NCI-H524 treated with DMSO at 0.1 percent for 48 hours (cell line): ENCODE measurements around the gene SLC38A11.

Experiments used
- DNase-seq: peaks from one replicate; lab custom pipeline; 2025; lab: John Stamatoyannopoulos, UW

Gene SLC38A11

DNA sequence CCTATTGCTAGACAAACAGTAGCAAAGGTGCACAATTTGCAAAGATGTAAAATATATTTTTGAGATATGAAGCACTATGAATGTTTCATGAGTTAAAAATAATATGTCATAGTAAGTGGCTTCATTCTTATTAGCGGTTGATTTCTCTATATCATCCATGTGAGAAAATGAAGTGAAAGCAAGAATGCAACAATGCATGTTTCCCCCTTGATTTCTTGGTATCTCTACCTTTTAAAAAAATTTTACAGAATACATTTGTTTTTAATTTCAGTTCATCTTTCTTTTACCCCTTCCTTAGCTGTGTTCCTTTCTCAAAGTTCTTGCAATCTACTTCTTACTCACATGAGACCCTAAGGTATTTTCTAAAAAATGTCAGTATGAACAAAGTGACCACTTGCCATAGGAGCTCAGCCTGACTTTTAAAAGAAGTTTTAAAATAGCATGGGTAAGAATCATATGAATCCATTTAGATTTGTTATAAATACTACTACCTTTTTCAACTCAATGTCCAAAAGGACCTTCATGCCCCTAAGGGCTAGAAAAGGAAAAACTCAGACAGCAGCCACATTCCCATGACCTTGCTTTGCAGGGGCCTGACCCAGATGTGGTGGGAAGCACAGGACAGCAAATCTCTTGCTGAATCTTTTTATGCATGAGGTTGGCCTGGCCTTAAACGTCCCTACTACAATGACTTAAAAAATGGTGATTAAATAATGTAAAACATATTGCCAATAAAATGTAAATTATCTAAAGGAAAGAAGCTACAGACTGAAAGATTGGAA is 14.8 kb upstream of the SLC38A11 start:
- no peak for DNase-seq

DNA sequence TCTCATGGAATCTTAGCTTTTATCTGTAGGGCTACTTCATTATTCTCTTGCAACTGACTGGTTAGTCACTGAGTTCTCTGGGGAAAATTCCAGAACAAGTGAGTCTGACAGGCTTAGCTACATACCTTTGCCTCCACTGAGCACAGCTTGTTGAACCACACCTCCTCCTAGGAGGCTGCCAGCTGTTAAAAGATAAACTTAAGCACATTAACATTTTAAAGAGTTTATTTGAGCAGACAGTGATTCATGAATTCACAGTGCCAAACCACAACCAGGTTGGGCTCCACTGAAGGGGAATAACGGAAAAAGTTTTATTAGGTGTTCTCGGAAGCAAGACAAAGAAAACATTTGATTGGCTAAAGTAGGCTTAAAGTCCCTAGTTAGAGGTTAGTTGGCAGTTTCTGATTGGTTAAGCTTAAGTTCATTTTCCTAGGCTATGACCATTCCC is 12.5 kb upstream of the SLC38A11 start:
- no peak for DNase-seq

DNA sequence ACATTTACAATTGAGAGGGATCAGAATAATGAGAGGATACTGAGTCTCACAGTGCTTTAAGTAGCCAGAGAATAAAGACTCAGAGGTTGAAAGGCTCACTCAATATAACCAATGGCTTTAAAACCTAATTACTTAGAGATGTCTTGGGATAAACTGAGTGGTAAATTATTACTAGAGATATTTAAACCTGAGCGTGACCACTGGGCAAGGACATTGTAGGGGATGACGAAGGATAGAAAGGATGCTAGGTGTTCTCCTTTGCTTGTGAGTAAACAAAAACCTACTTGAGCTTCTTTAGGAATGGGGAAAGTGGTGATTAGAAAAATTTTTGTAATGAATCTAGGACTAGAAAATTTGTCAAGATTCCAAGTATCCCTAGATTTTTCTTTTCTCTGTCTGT is 12.0 kb upstream of the SLC38A11 start:
- DNase-seq = no peak

DNA sequence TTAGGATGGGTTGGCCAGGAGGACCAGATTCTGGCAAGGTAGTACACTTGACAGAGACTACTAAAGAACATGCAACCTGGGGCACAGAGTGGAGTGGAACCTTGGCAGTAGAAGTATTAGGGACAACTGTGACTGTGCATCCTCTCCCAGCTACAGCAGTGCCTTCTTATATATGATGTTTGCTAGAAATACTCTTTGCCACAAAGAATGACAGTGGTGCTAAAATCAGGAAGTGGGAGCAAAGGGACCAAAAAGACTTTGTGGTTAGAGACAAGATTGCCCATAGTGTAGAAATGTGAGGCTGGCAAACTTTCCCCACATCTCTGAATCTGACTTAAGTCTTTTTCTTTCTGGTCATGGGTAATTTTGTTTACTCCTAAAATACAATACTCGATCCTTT is 9.4 kb upstream of the SLC38A11 start:
- no peak for DNase-seq

DNA sequence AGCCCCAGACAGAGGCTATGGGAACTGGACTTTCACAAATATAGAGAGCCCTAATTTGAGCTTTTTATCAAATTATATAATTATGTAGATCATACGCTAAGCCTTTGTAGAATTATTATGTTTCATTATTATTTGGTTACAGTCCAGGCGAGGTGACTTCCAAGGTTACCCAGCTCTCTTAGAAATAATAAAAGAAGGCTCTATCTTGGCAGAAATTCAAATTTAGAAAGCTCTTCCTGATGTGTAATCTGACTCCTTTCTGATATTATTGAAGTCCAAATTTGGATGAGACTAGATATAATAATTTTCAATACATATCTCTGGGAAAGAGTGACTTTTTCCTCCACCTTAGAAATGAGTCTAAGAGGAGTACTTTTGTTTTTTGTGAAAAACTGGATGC is 4.8 kb upstream of the SLC38A11 start:
- no peak for DNase-seq

DNA sequence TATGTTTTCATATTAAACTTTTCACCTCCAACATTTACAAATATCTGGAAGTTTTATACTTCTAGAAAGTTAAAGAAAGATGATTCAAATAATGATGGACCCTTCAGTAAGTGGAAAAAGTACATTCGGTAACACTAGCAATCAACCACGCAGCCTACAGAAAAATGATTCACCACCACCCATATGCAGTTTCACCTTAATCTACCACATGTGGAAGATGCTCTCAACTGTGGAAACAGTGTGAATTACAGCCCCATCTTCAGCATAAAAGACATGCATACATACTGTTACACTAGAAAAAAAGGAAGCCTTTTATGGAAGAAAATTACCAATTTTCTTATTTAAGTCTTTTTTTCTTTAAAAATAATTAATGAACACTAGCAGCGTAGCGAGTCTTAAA is 1.1 kb downstream of the SLC38A11 start:
- DNase-seq = no peak

DNA sequence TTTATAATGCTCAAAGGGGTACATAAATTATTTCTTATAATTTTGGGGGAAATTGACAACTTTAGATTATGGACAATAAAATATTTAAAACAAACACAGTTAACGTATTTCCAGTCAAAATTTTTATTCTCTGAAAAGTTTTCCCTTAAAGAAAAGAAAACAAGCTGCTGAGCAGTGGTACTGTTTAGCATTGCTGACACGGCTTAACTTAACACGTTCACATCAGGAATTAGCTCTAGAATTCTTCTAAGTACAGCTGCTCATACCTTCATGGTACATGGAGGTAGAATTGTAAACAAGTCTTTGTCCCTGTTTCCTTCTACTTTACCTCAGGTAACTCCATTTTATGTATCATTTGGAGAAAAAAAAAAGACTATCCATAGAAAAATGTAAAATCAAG is 2.0 kb downstream of the SLC38A11 start:
- no peak for DNase-seq

DNA sequence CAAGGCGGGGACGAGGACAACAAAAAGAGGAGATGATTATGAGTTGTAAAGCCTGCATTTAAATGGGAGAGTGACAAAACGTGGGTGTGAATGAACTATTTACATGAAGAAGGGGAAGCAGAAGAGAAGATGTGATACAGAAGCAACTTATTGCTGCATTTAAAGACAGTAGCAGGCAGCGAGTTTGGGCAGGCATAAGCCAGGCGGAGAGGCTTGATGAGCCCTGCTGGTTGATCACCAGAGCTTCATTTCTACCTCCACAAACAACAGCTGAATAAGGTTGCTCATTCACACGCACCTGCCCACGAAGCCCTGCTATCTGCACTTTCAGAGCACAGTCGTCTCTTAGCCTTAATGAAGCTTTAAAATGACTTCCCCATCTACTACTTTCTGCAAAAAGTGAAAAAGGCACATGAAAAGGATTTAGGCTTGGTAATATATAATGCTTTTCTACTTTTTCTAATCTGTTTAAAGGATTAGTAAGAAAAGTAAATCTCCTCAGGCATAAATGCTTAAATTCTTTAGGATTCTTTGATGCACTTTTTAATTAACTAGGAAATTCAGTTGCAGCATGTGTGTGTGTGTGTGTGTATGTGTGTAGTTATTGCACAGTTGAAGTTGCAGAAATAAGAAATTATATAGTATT is 3.1 kb downstream of the SLC38A11 start:
- no peak for DNase-seq

DNA sequence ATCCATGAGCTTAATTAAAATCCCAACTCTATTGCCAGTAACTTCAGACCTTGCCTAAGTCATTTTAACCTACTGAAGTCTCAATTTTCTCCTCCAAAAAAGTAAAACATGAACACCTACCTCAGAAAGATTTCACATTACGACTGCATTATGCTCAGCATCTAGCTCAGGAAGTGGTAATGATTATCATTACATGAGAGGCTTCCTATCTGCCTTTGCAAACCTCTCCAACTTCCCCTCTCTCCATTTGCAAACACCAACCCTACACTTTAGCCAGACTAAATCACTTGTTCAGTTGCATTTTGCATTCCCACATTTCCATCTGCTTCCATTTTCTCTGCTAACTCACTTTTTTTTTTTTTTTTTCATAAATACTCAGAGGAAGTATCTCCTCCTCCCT is 6.8 kb downstream of the SLC38A11 start:
- DNase-seq = no peak

DNA sequence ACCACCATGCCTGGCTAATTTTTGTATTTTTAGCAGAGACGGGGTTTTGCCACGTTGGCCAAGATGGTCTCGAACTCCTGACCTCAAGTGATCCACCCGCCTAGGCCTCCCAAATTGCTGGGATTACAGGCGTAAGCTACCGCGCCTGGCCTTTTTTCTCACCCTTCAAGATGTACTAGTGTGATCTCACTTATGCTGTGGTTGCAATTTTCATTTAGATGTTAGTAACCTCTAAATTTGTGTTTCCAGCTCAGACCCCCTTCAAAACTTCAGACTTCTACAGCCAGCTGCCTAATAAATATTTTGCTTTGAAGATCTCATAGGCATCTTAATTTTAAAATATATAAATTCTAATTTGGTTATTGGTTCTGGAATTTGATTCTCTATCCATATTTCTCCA is 8.0 kb downstream of the SLC38A11 start:
- DNase-seq = no peak

DNA sequence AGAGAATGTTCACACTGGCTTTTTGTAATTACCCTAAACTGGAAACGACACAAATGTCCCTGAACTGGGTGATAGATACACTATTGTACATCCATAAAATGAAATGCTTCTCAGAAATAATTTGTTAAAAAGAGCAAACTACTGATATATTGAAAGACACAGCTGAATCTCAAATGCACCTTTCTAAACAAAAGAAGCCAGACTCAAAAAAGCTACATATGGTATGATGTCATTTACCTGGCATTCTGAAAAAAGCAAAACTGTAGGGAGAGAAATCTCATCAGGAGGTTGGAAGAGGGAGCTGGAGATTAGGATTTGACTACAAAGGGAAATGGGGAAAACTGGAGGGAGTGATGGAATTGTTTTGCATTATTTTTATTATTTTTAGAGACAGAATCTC is 12.0 kb downstream of the SLC38A11 start:
- DNase-seq = no peak

DNA sequence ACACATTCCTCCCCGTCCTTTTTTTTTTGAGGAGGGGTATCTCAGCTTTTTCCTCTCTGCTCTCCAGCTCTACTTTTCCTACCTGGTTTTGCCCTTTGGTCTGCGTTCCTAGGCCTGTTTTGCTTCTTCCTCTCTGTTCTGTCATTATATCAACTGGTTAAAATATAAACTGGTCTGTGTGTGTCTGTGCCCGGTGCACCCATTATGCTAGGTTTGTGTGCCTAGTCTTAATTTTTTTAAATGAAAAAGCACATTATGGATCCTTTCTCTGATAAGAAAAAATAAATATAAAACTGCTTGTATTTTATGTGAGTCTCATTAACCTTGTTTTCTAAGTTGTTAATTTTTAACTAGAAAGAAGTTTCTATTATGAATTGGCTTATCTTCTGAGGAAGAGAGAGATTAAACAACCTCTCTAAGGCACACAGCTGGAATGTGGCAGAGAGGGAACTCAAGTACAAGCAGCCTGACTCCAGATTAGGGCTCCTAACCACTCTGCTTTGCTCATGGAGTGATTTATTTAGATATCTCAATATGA is 17.4 kb downstream of the SLC38A11 start:
- DNase-seq = peak; percentile 40

DNA sequence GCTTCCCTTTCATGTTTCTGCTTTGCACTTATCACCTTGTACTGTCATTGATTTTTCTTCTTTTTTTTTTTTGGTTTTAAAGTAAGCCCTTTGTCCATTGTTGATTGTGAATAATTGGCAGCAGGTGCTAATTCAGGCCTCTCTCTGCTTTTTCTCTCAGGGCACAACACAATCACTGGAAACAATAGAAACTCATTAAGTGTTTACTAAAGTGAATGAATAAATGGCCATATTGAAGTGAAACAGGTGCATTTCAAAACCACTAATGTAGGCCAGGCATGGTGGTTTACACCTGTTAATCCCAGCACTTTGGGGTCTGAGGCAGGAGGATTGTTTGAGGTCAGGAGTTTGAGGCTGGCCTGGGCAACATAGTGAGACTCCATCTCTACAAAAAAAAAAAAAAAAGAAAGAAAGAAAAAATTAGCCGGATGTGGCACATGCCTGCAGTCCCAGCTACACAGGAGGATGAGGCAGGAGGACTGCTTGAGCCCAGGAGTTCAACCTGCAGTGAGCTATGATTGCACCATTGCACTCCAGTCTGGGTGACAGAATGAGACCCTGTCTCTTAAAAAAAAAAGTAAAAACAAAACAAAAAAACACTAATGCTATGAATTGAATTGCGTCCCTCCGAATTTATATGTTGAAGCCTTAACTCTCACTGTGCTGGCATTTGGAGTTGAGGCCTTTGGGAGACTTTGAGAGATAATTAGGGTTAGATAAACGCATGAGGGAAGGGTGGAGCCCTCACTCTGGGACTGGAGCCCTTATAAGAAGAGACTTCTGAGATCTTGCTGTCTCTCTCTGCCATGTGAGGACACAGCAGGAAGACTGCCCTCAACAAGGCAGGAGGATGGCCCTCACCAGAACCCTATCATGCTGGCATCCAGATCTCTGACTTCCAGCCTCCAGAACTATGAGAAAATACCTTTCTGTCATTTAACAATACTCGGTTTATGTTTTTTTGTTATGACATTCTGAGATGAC is 19.9 kb downstream of the SLC38A11 start:
- DNase-seq = no peak

DNA sequence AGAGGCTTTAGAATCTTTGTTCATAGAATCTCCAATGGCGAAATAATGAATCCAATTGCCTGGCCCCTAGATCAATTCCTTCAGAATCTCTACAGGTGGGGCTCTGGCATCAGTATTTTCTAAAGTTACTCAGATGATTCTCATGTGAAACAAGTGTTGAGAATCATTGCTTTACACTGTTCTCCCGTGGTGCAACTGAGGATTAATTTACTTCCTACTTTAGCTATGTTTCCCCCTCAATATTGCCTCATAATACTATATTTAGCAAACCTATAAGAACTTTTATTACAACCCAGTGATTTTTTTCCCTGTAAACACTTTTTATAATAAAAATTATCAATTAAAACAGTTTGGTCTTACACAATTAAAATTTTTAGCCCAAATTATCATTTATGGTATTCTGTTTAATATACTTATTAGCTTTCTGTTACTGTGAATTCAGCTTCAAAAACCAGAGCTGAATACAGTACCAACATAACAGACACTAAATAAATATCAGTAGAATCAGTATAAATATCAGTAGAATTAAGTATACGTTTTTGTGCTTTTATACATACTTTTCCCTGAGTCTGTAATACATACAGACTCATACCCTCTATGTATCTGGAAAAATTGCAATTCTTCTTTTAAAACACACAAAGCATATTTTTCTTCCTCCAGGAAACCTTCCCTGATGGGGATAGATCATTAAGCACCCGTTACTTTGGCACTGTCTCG is 20.8 kb downstream of the SLC38A11 start:
- no peak for DNase-seq

DNA sequence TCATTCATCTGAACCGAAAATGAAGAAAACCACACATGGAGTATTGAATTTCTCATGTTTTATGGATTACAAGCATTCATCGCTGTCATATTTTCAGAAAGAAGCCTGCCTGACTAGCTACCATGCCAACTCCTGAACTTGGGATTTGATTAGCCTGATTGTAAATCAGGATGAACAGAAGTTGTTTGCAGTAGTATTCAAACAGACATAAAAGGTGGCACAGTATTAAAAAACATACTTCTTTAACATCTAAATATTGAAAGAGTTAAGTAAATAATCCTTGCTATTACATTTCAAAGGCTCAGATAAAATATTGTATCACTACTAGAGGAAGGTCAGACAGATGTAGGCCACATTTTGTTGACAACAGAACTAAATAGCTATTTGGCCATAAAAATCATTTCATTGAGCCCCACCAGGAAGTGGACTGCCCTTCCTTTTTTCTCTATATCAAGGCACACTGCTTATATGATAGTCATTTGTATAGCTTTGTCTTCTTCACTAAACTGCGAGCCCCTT is 21.6 kb downstream of the SLC38A11 start:
- no peak for DNase-seq

DNA sequence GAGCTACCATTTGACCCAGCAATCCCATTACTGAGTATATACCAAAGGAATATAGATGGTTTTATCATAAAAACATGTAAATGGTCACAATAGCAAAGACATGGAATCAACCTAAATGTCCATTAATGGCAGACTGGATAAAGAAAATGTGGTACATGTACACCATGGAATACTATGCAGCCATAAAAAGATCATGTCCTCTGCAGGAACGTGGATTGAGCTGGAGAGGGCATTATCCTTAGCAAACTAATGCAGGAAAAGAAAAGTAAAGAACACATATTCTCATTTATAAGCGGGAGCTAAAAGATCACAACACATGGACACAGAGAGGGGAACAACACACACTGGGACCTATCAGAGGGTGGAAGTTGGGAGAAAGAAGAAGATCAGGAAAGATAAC is 22.9 kb downstream of the SLC38A11 start:
- no peak for DNase-seq

DNA sequence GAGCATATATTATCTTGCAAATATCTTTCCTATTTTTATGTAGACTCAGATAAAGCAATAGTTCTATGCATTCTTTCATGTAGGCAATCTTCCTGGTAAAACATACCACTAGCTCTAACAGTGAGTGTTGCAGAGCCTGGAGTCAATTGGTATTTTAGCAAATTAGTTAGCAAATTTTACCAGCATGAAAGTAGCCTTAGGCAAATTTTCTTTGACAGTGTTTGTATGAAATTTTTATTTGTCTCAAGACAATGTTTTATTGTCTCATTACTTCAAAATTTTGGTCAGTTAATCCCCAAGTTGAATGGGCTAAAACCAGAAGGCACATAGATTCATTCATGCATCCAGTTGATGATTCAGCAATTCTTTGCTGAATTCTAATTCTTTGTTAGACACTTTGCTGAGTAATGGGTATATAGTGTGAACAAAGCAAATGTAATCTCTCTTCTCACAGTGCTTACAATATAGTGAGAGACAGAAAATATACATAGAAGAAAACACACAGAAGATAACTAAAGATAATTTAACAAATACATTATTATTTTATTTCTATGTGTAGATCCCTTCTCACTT is 27.1 kb downstream of the SLC38A11 start:
- no peak for DNase-seq

DNA sequence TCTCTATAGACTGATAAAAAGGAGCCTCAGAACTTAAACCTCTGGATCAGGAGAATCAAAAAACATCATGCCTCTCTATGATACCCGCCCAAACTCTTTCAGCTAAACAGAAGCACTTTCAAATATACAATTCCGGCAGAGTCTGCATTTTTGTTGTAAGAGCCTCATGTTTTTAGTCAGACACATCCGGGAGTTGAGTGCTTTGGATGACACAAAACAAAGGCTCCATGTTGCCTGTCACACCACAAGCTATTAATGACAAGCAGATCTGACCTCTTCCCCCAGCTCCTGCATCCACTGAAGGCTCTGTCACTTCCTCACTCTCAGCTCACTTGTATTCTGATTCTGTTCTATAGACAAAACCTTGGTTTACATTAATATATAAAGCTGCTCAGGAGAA is 33.2 kb downstream of the SLC38A11 start:
- DNase-seq = no peak

DNA sequence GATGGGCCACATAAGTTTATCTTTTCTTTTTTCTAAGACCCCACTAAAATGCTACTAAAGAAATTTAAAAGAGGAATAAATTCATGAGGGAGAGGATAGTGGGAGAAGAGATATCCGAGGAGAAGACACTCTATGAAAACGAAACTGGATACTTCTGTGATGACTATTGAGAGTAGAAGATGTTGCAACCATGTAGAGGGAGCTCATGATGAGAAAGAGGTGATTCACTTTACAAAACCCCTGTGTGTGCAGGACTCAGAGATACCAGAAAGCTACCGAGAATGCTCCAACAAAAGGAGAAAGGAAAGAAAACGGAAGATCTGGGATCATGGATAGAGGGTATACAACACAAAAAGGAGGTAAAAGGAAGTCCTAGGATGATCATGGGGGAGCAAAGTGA is 34.9 kb downstream of the SLC38A11 start:
- DNase-seq = no peak

DNA sequence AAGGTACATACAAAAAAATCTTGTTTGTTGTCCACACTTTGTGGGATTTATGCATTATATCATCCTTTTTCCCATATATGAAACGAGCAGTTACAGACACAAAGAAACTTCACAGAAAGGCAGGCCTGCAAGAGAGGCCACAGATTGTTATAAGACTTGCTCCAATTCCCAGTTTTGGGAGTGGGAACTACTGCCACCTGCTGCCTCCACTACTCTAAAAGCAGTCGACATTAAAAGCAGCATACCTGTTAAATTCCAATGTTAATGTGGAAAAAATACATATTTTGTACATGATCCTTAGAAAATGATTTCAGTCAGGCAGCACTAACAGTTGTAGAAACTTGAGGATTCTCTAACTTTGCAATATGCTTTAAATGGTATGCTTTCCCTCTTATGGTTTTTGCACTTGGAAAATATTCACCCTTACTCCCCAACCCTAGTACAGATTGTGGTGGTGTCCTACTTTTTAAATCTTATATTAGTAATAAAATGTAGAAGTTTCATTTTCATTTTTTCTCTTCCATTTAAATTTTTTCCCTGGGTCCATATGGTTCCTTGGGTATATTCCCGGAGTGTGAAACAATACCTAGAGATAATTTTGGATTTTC is 37.9 kb downstream of the SLC38A11 start:
- DNase-seq = no peak

DNA sequence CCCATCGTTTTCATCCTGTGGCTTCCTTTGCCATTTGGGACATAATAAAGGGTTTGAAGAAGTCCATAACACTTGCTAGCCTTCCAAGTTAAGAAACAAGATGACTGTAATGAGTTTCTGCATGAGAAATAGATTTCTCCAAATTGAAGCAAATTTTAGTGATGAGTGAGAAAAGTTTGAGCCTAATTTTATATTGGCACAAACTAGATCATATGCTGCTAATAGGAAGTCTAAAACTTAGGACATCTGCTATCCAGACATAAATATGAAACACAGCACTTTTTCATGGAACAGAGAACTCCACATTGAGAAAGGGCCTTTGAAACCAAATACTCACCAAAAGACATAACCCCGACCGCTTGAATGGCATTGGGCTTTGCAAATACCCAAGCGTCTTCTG is 39.8 kb downstream of the SLC38A11 start:
- DNase-seq = no peak
